ENCODE results near the gene CFAP61. TPM values are rescaled to one million over a fixed set of nuclear protein-coding genes. Genes with fewer than 3 reads are reported as not detected.
A peak's percentile ranks its signal among the peaks of the same experiment; 100 is the strongest.

The CFAP61 gene
- total RNA-seq, 1 experiment from 2014 or later, result 0.61 TPM

- no peak for TF ChIP-seq HMGXB4 (CRISPR knock-in tag; IDR thresholded peaks at IDR 0.05)
- no peak for TF ChIP-seq ZMAT4 (CRISPR knock-in tag; IDR thresholded peaks at IDR 0.05)
Measured at GRCh38 chr20:20401991-20402390, 349.7 kb downstream of the CFAP61 start (continued).

GRCh38 chr20:20404633-20405032 lies 352.3 kb downstream of the CFAP61 start:
- H3K4me1 Mint-ChIP-seq, result peaks cover 22% of the 10 kb centered on the region
- ChIA-PET POLR2A (no interaction called here), CTCF (no interaction called here)
- H3K9me3 Mint-ChIP-seq, result no peaks in the 10 kb centered on the region
- H3K4me3 Mint-ChIP-seq, result no peak overlapping the region
- no peak for ATAC-seq
- TF ChIP-seq IRF1 (CRISPR knock-in tag; IDR thresholded peaks at IDR 0.05) (no peak), ZNF121 (CRISPR knock-in tag; IDR thresholded peaks at IDR 0.05) (no peak), GABPB1 (CRISPR knock-in tag; IDR thresholded peaks at IDR 0.05) (no peak), ZSCAN18 (CRISPR knock-in tag; IDR thresholded peaks at IDR 0.05) (no peak), ETV6 (CRISPR knock-in tag; IDR thresholded peaks at IDR 0.05) (no peak), SMAD3 (CRISPR knock-in tag; IDR thresholded peaks at IDR 0.05; ENCODE audit: borderline replicate concordance) (no peak), JAZF1 (CRISPR knock-in tag; IDR thresholded peaks at IDR 0.05) (no peak), KAT7 (CRISPR knock-in tag; IDR thresholded peaks at IDR 0.05; ENCODE audit: borderline replicate concordance) (no peak)
- no peak for DNase-seq (ENCODE audit: low spot score)
- no peaks in the 10 kb centered on the region for H3K27me3 Mint-ChIP-seq (ENCODE audit: low read depth)
- H3K27ac Mint-ChIP-seq, result peak overlapping the region; percentile 28; the same call in 1 of the 2 replicates
- H3K36me3 Mint-ChIP-seq, result no peaks in the 10 kb centered on the region

- no peak overlapping the region for H3K4me3 Mint-ChIP-seq
- ATAC-seq (no peak), DNase-seq (ENCODE audit: low spot score) (no peak)
- H3K27ac Mint-ChIP-seq, result no peak overlapping the region
- no peaks in the 10 kb centered on the region for H3K36me3 Mint-ChIP-seq
- ChIA-PET CTCF (no interaction called here), POLR2A (no interaction called here)
- peaks cover 32% of the 10 kb centered on the region for H3K4me1 Mint-ChIP-seq
- no peaks in the 10 kb centered on the region for H3K27me3 Mint-ChIP-seq (ENCODE audit: low read depth)
- no peaks in the 10 kb centered on the region for H3K9me3 Mint-ChIP-seq
- TF ChIP-seq AR (CRISPR knock-in tag; IDR thresholded peaks at IDR 0.05), result no peak
- TF ChIP-seq MXD4 (CRISPR knock-in tag; IDR thresholded peaks at IDR 0.05; ENCODE audit: borderline replicate concordance), result no peak
- TF ChIP-seq ESRRA (CRISPR knock-in tag; IDR thresholded peaks at IDR 0.05; ENCODE audit: borderline replicate concordance), result no peak
- no peak for TF ChIP-seq ZNF317 (CRISPR knock-in tag; IDR thresholded peaks at IDR 0.05; ENCODE audit: borderline replicate concordance, low read depth)
- TF ChIP-seq MLX (CRISPR knock-in tag; IDR thresholded peaks at IDR 0.05), result no peak
- no peak for TF ChIP-seq EMX1 (CRISPR knock-in tag; IDR thresholded peaks at IDR 0.05)
- no peak for TF ChIP-seq PRDM15 (CRISPR knock-in tag; IDR thresholded peaks at IDR 0.05)
- TF ChIP-seq CBFB (CRISPR knock-in tag; IDR thresholded peaks at IDR 0.05; ENCODE audit: low read depth), result no peak
- no peak for TF ChIP-seq ZNF423 (CRISPR knock-in tag; IDR thresholded peaks at IDR 0.05)
- no peak for TF ChIP-seq PRRX2 (CRISPR knock-in tag; IDR thresholded peaks at IDR 0.05)
- TF ChIP-seq TEAD1 (CRISPR knock-in tag; IDR thresholded peaks at IDR 0.05), result no peak
- TF ChIP-seq USF2 (CRISPR knock-in tag; IDR thresholded peaks at IDR 0.05), result no peak
- TF ChIP-seq TP53 (CRISPR knock-in tag; IDR thresholded peaks at IDR 0.05), result no peak
Measured at GRCh38 chr20:20405623-20406022, 353.3 kb downstream of the CFAP61 start.
